ENCODE results near the gene POLD1.
"Not testable (repeated sequence)": the region's sequence is repeated elsewhere in the genome, so short reads cannot be mapped to it uniquely, and the experiment has no call there.

POLD1 gene

DNA sequence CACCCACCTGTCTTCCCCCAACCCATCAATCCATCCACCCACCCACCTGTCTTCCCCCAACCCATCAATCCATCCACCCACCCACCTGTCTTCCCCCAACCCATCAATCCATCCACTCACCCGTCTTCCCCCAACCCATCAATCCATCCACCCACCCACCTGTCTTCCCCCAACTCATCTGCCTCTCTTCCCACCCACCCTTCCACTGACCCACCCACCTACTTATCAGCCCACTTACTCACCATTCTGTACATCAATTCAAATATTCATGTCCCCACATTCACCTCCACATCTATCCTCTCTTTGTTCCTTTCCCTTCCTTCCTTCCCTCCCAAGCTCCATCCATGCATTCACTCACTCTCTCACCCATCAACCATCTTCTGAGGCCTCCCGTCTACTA lies 55.0 kb downstream of the POLD1 start:
- not testable (repeated sequence) for ATAC-seq

DNA sequence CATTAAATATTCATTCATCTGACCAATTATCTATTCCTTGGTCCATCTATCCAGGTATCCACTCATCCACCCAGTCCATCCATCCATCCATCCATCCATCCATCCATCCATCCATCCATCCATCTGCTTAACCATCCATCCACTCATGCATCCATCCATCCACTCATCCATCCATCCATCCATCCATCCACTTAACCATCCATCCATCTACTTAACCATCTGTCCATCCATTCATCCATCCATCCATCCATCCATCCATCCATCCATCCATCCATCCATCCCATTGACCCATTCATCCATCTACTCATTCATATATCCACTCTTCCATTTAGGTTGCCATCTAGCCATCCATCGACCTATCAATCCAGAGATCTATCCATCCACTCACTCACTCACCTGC lies 59.9 kb downstream of the POLD1 start:
- no peak for ATAC-seq

DNA sequence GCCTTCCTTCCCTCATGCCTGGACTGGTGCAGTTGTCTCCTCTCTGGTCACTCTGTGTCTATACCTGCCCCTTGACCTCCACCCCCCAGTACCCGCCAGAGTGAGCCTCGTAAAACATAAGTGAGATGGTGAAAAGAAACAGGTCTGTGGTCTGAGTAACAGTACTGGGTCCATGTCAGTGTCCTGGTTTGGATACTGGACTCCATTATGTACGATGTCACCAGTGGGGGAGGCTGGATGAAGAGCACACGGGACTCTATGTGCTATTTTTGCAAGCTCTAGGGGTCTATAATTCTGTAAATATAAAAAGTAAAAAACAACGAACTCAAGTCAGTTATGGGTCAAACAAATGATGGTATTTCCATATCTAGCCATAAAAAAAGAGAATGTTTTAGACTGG lies 62.9 kb downstream of the POLD1 start:
- no peak for ATAC-seq

DNA sequence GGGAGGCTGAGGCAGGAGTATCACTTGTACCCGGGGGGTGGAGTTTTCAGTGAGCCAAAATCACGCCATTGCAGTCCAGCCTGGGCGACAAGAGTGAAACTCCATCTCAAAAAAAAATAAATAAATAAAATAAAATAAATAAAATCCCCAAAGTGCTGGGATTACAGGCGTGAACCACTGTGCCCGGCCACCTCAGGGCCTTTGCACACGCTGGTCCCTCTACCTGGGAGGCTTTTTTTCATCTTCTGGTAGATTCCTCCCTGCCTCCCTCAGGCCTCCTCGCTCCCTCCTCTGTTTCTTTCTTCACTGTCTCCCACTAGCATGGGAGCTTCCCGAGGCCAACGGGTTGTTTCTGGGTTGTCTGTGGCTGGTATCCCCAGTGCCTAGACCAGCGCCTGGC lies 63.6 kb downstream of the POLD1 start:
- no peak for ATAC-seq

DNA sequence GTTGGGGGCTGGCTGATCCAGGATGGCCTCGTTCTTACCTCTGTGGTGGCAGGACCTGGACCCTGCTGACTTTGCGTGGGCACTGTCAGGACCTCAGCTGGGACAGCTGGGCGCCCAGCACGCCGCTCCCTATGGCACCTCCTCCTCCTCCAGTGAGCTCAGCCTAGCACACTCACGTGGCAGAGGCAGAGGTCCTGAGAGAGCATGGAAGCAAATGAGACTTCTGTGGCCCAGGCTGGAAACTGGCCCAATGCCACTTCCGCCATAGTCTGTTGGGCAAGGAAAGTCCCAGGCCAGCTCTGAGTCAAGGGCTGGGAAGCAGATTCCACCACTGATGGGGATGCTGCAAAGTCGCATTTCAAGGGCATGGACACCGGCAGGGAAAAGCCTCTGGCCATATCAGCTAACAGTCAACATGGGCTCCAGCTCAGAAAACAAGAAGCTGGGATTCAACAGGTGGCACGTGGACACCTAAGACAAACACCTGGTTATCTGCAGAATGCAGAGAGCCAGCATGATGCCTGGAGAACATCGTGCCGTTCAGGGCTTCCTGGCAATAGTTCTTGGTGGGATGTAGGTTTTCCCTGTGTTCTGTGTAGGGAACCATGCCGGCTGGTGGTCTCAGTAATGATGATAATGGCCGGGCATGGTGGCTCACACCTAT lies 65.2 kb downstream of the POLD1 start:
- ATAC-seq = no peak

DNA sequence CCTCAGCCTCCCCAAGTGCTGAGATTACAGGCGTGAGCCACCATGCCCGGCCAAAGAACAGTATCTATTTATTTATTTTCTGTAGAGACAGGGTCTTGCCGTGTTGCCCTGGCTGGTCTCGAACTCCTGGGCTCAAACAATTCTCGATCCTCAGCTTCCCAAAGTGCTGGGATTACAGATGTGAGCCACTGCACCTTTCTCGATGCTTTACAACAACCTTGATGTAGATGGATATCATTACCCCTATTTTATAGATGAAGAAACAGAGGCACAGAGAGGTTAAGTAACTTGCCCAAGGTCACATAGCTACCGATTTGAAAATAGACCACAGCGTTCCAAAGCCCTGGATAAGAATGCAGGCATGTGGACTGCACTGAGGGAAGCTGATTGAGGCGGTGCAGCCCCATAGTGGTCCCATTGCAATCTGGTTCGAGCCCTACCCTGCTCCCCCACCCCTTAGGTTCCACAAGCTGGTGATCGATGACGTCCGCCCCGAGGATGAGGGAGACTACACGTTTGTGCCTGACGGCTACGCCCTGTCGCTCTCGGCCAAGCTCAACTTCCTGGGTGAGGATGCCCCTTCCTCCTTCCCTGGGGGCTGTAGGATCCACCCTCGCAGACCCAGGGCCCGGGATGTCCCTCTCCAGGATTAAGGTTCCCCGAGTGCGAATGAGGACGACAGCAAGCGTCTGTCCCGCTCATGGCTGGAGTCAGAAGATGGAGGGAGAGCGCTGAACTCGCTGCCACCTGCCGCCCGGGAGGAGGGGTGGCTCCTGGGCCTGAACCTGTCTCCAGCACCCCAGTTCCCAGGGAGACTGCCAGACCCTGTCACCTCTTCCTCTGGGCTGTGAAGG lies 66.4 kb downstream of the POLD1 start:
- ATAC-seq = no peak

DNA sequence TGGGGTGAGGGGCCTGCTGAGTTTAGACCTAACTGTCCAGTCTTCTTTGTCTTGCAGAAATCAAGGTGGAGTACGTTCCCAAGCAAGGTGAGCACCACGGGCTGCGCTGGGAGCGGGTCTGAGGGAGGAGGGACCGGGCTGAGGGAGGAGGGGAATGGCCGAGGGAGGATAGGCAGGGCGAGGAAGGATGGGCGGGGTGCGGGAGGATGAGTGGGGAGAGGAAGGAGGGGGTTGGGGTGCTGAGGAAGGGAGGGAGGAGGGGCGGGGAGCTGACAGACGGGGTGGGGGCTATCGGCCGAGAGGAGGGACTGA lies 67.0 kb downstream of the POLD1 start:
- no peak for ATAC-seq

DNA sequence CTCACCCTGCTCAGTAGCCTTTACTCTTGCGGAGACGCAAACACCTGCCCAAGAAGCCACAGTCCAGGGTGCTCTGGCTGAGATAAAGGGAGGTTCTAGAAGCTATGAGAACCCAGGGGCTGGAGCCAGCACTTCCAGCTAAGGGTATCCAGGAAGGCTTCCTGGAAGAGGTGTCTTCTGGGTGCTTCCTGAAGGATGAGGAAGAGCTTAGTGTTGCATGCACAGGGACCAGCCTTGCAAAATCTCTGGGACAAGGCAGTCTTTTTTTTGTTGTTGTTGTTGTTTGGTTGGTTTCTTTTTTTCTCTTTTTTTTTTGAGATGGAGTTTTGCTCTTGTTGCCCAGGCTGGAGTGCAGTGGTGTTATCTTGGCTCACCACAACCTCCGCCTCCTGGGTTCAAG lies 69.1 kb downstream of the POLD1 start:
- ATAC-seq = no peak

DNA sequence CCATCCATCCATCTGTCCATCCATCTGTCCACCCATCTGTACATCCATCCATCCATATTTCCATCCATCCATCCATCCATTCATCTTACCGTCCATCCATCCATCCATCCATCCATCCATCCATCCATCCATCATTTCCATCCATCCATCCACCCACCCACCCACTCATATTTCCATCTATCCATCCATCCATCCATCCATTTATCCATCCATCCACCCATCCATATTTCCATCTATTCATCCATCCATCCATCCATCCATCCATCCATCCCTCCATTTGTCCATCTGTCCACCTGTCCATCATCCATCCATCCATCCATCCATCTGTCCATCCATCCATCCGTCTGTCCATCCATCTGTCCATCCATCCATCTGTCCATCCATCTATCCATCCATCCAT lies 71.8 kb downstream of the POLD1 start:
- ATAC-seq = no peak

DNA sequence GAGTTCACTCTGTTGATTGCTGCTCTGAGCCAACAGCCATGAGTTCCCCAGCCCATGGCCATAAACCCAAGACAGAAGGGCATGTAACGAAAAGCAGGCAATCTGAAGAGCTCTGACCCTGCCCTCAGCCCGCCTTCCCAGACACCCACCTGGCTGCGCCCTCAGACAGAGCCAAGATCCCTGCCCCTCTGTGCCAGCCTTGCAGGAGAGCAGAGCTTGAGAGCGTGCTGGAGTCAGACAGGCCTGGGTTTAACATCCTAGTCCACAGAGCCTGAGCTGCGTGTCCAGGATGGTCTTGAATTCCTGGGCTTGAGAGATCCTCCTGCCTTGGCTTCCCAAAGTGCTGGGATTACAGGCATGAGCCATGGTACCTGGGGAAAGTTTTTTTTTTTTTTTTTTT lies 73.2 kb downstream of the POLD1 start:
- no peak for ATAC-seq

DNA sequence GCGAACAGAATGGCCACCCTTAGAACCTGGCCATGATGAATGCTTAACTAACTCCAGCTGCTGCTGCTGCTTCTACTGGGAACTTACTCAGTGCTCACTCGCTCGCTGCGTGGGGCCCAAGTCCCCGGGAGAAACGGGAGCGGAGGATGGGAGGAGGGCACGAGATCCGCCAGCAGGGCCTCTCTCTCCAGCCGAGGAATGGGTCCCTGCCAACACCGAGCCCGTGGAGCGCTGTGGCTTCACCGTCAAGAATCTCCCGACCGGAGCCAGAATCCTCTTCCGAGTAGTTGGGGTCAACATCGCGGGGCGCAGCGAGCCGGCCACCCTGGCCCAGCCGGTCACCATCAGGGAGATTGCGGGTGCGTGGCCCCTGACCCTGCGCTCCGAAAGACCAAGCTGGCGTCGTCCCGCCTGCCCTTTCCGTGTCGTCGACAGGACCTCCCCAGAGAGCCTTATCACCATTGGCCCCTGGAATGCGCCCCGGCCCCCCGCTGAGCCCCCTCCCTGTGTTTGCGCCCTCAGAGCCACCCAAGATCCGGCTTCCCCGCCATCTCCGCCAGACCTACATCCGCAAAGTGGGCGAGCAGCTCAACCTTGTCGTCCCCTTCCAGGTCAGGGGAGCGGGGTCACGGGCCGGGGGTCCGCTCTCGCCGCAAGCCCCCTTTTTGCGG lies 74.4 kb downstream of the POLD1 start:
- no peak for ATAC-seq

DNA sequence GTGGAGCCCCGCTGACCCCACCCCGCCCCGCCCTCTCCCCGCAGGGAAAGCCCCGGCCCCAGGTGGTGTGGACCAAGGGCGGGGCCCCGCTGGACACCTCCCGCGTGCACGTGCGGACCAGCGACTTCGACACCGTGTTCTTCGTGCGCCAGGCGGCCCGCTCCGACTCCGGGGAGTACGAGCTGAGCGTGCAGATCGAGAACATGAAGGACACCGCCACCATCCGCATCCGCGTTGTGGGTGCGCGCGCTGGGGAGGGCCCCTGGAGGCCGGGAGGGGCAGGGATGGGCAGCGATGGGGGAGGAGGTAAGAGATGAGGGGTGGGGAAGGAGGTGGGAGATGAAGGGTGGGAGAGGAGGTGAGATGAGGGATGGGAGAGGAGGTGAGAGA lies 74.9 kb downstream of the POLD1 start:
- ATAC-seq = no peak

DNA sequence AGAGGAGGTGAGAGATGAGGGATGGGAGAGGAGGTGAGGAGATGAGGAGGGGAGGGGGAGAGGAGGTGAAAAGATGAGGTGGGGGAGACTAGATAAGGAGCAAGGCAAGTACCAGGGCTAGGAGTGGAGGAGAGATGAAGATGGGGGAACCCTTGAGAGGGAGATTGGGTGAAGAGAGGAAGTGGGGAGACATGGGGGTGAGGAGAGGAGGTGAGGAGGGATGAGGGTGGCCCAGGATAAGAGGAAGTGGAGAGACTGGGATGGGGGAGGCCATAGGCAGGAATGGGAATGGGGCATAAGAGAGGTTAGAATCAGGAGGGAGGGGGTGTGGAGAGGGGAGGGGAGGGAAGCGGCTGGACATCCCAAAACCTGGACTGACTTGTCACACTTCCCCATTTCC lies 75.5 kb downstream of the POLD1 start:
- ATAC-seq = no peak

DNA sequence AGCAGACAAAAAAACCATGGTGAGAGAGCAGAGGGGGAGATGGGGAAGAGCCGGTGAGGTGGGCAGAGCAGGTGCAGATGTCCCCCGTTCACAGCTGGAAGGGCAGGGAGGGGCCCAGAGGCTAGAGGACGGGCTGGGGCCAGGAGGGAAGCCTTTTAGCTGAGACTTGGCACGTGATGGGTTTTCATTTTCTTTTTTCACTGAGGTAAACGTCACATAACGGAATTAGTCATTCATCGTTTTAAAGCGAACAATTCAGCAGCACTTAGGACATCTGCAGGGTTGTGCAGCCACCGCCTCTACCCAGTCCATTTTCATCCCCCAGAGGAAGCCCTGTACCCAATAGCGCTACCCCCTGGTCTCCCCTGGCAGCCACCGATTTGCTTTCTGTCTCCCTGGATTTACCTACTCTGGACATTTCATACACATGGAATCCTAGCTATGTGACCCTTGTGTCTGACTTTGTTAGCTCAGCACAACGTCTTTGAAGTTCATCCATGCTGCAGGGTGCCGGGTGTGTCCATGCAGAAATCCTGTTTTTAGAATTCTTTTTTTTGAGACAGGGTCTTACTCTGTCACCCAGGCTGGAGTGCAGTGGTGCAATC lies 76.1 kb downstream of the POLD1 start:
- peak; percentile 75 to 83 for ATAC-seq

DNA sequence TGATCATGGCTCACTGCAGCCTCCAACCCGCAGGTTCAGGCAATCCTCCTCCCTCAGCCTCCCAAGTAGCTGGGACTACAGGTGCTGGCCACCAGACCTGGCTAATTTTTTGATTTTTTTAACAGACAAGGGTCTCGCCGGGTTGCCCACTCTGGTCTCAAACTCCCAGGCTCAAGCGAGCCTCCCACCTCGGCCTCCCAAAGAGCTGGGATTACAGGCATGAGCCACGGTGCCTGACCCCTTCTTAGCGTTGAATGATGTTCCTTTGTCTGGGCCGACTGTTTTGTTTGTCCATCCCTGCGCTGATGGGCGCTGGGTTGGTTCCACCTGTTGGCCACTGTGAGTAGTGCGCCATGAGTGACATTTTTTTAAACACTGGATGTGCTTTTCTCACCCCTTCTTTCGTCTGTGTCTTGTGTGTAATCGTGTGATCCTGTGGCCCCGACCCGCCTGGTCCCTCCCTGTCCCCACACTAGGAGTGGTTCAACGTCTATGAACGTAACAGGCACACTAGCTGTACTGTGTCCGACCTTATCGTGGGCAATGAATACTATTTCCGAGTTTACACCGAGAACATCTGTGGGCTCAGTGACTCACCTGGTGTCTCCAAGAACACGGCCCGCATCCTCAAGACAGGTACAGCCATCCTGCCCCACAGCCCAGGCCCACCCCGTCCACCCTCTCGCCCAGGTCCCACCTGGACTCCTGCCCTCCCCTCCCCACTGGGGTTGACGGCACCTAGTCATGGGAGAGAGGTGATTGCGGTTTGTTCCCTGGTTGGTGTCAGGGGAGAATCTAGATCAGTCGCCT lies 77.1 kb downstream of the POLD1 start:
- ATAC-seq = peak; percentile 45 to 49

DNA sequence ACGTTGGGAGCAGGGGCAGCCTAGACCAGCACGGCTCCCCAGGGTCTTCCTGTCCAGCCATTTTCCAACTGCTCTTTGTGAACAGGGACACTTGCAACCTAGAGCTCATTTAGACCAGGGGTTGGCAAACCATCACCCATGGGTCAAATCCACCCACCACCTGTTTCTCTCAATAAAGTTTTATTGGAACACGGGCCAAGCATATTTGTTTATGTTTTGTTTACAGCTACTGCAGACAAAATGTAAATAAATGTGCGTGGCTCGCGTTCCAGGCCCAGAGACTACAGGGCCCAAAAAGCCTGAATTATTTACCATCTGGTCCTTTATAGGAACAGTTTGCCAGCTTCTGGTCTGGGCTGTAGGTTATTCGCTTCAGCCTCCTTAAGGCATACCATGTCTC lies 78.8 kb downstream of the POLD1 start:
- ATAC-seq = no peak

DNA sequence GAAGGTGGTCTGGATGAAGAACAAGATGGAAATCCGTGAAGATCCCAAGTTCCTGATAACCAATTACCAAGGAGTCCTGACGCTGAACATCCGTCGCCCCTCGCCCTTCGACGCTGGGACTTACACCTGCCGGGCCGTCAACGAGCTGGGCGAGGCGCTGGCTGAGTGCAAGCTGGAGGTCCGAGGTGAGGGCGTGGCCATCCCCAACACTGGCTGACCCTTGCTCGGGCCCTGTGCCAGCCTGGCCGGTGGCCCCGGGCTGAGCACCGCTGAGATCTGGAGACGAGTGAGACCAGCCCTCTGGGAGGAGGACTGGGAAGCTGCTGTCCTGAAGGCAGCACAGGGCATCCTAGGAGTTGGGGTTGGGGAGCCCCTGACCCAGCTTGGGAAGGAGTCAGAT lies 80.2 kb downstream of the POLD1 start:
- ATAC-seq = no peak

DNA sequence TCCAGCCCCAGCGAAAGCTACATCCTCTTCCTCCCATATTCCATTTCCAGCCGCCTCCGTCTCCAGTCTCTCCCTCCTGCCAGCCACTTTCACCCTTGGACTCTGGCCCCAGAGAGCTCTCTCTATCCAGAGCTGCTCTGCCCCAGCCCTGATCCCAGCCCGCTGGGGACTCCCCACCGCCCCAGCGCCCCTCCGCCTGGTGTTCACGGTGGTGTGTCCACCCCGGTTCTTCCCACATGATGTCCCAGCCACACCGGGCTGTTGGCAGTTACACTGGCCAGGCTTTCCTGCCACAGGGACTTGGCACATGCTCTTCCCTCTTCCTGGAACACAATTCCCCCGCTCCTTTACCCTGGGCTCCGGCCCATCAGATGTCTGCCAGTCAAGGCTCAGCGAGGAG lies 80.9 kb downstream of the POLD1 start:
- no peak for ATAC-seq

DNA sequence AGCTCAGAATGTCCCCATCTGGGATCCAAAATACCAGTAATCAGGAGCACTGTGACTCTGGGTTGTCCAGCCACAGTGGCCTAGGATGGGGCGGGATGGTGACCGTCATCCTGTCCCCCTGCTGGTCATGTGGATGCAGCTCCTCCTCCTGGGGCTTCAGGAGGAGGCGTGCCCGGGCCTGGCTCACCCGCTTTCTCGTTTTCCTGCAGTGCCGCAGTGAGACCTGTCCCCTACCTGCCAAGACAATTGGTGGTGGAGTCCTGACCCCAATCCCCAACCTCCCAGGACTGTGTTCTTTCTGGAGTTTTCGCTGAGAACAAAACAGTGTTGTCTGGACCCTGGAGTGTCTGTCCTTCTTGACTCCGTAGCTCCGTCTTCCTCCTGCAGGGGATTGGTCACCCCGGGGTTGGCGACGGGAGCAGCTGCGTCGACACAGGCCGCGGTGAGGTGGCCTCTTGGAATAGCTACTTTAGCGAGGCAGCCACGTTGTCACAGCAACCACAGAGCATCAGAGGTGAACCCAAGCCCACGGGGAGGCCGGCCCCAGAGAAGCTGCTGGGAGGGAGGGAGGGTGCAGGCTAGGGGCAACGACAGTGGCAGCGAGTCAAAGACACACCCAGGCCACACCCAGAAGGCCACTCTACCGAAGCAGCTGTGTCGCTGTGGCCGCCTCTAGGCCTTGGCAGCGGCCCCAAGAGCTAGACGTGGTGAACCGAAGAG lies 82.0 kb downstream of the POLD1 start:
- no peak for ATAC-seq

DNA sequence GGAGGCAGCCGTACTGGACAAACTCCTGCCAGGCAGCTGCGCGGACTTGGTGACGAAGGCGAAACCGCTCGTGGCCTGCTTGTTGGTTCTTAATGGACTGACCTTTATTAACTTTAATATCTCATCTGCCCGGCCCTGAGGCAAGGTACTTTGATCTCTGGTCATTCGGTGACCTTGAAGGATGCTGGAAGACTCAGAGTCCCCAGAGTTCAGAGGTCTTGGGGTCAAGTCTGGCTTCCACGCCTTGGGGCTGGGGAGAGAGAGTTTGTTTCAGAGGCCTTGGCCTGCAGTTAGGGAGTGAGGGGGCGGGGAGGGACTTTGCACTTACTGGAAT lies 82.5 kb downstream of the POLD1 start:
- no peak for ATAC-seq

DNA sequence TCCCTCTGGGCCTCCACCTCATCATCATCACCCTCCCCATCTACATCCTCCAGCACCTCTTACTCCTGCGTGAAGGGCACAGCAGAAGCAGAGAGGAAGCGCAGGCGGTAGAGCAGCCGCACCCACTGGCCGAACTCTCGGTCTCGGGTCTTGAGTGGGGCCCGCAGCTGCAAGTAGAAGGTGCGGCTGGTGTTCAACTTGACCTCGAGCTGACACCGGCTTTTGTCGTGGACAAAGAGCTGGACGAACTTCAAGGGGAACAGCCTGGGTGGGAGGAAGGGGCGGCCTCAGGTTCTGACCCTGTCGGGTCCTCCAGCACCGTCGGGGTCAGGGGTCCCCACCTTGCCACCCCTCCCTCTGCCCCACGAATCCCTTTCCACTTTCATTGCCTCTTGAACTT lies 83.4 kb downstream of the POLD1 start:
- no peak for ATAC-seq

All from activated CD4-positive, CD25-positive, alpha-beta regulatory T cell treated with anti-CD3 and anti-CD28 coated beads, Interleukin-2, amount 50 U/mL, for 24 hours (primary cell).